ENCODE measurements around the gene EXOC6B. TPM values are rescaled to one million over a fixed set of nuclear protein-coding genes. Genes with fewer than 3 reads are reported as not detected.

EXOC6B gene
- total and polyA plus RNA-seq, 2 donors from 2014 or later = 5.9 to 31.3 TPM

- no peaks in the 10 kb centered on the region for H3K9me3 ChIP-seq (ENCODE audit: control insufficient read depth in 2 of 3, insufficient read depth in 1 of 3, low read length in 3 of 3)
Observed at GRCh38 chr2:72198532-72199241, 627.1 kb downstream of the EXOC6B start.

GRCh38 chr2:72193723-72194122 is 632.1 kb downstream of the EXOC6B start:
- Histone ChIP-seq H3K36me3 (ENCODE audit: control insufficient read depth in 2 of 3, insufficient read depth in 3 of 3, low read length in 3 of 3) (no peaks in the 10 kb centered on the region), H3K4me3 (ENCODE audit: low read length in 3 of 3) (no peak overlapping the region), H3K27me3 (ENCODE audit: control insufficient read depth, insufficient read depth, low read length) (no peaks in the 10 kb centered on the region), H3K9me3 (ENCODE audit: control insufficient read depth in 2 of 3, insufficient read depth in 1 of 3, low read length in 3 of 3) (no peaks in the 10 kb centered on the region), H3K27ac (ENCODE audit: low read depth in 2 of 2, low read length in 2 of 2) (no peak overlapping the region), H3K4me1 (ENCODE audit: control insufficient read depth in 2 of 3, insufficient read depth in 2 of 3, low read depth in 1 of 3, low read length in 3 of 3) (no peaks in the 10 kb centered on the region), H3K9ac (ENCODE audit: low read length in 3 of 3) (no peak overlapping the region)
- intact Hi-C loops (cut with DNase I) = no loop called here
- TF ChIP-seq, protein P1, sequence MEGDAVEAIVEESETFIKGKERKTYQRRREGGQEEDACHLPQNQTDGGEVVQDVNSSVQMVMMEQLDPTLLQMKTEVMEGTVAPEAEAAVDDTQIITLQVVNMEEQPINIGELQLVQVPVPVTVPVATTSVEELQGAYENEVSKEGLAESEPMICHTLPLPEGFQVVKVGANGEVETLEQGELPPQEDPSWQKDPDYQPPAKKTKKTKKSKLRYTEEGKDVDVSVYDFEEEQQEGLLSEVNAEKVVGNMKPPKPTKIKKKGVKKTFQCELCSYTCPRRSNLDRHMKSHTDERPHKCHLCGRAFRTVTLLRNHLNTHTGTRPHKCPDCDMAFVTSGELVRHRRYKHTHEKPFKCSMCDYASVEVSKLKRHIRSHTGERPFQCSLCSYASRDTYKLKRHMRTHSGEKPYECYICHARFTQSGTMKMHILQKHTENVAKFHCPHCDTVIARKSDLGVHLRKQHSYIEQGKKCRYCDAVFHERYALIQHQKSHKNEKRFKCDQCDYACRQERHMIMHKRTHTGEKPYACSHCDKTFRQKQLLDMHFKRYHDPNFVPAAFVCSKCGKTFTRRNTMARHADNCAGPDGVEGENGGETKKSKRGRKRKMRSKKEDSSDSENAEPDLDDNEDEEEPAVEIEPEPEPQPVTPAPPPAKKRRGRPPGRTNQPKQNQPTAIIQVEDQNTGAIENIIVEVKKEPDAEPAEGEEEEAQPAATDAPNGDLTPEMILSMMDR (IDR thresholded peaks at IDR 0.05; ENCODE audit: borderline replicate concordance, extremely low read depth, insufficient read depth) = no peak
- no peak for FAIRE-seq
- no peak for DNase-seq

More at GRCh38 chr2:72198532-72199241, 627.1 kb downstream of the EXOC6B start:
- TF ChIP-seq, protein P1 (IDR thresholded peaks at IDR 0.05; ENCODE audit: borderline replicate concordance, extremely low read depth, insufficient read depth) = no peak
- FAIRE-seq = no peak
- intact Hi-C loops (cut with DNase I) = no loop called here
- no peak overlapping the region for H3K4me3 ChIP-seq (ENCODE audit: low read length in 3 of 3)
- H3K4me1 ChIP-seq (ENCODE audit: control insufficient read depth in 2 of 3, insufficient read depth in 2 of 3, low read depth in 1 of 3, low read length in 3 of 3) = peaks cover 0 to 2% (median 1%) of the 10 kb centered on the region in 3 donors
- H3K27ac ChIP-seq (ENCODE audit: low read depth in 2 of 2, low read length in 2 of 2) = no peak overlapping the region
- DNase-seq = no peak
- H3K27me3 ChIP-seq (ENCODE audit: control insufficient read depth, insufficient read depth, low read length) = no peaks in the 10 kb centered on the region
- H3K9ac ChIP-seq (ENCODE audit: low read length in 3 of 3) = no peak overlapping the region
- no peaks in the 10 kb centered on the region for H3K36me3 ChIP-seq (ENCODE audit: control insufficient read depth in 2 of 3, insufficient read depth in 3 of 3, low read length in 3 of 3)

GRCh38 chr2:72191441-72191840 is 634.4 kb downstream of the EXOC6B start:
- Histone ChIP-seq H3K4me1 (ENCODE audit: control insufficient read depth in 2 of 3, insufficient read depth in 2 of 3, low read depth in 1 of 3, low read length in 3 of 3) (no peaks in the 10 kb centered on the region), H3K27ac (ENCODE audit: low read depth in 2 of 2, low read length in 2 of 2) (no peak overlapping the region), H3K4me3 (ENCODE audit: low read length in 3 of 3) (no peak overlapping the region), H3K27me3 (ENCODE audit: control insufficient read depth, insufficient read depth, low read length) (no peaks in the 10 kb centered on the region), H3K36me3 (ENCODE audit: control insufficient read depth in 2 of 3, insufficient read depth in 3 of 3, low read length in 3 of 3) (no peaks in the 10 kb centered on the region), H3K9me3 (ENCODE audit: control insufficient read depth in 2 of 3, insufficient read depth in 1 of 3, low read length in 3 of 3) (no peaks in the 10 kb centered on the region), H3K9ac (ENCODE audit: low read length in 3 of 3) (no peak overlapping the region)
- DNase-seq = no peak
- intact Hi-C loops (cut with DNase I) = no loop called here
- FAIRE-seq = no peak
- TF ChIP-seq, protein P1 (IDR thresholded peaks at IDR 0.05; ENCODE audit: borderline replicate concordance, extremely low read depth, insufficient read depth) = no peak
